ENCODE results near the gene PRDM16. TPM values are rescaled to one million over a fixed set of nuclear protein-coding genes. Genes with fewer than 3 reads are reported as not detected.

The PRDM16 gene
- total RNA-seq, 1 experiment from 2014 or later: 5.3 TPM

GRCh38 chr1:3380469-3380868, 311.5 kb downstream of the PRDM16 start:
- no peaks in the 10 kb centered on the region for H3K27me3 ChIP-seq (replicated peaks; ENCODE audit: control insufficient read depth, insufficient read depth, low read length)
- Mint-ChIP-seq H3K4me3 (ENCODE audit: unreplicated experiment) (no peak overlapping the region), H3K27me3 (ENCODE audit: insufficient read depth, unreplicated experiment) (no peaks in the 10 kb centered on the region), H3K36me3 (ENCODE audit: insufficient read depth, unreplicated experiment) (no peaks in the 10 kb centered on the region), H3K9me3 (ENCODE audit: unreplicated experiment) (no peaks in the 10 kb centered on the region), H3K4me1 (ENCODE audit: low read depth, unreplicated experiment) (no peaks in the 10 kb centered on the region), H3K27ac (ENCODE audit: unreplicated experiment) (no peak overlapping the region)
- ChIA-PET POLR2A (no interaction called here), CTCF (no interaction called here)
- intact Hi-C loops (cut with micrococcal nuclease; ENCODE audit: unreplicated experiment): no loop called here
- H3K9me3 ChIP-seq: no peaks in the 10 kb centered on the region
- BruUV-seq (replicated peaks): no TSS peak
- H3K4me1 ChIP-seq: no peaks in the 10 kb centered on the region
- no peak for DNase-seq
- H3K4me3 ChIP-seq (ENCODE audit: low read depth, low read length): no peak overlapping the region
- no peaks in the 10 kb centered on the region for H3K36me3 ChIP-seq (ENCODE audit: control insufficient read depth, insufficient read depth, low read length)
- no peak for TF ChIP-seq CTCF (IDR thresholded peaks at IDR 0.05; ENCODE audit: insufficient read depth in 1 of 2, low read depth in 1 of 2, low read length in 1 of 2, severe bottlenecking in 1 of 2, unreplicated experiment in 1 of 2)

- intact Hi-C loops (cut with micrococcal nuclease; ENCODE audit: unreplicated experiment): no loop called here
- no peaks in the 10 kb centered on the region for H3K36me3 Mint-ChIP-seq (ENCODE audit: insufficient read depth, unreplicated experiment)
- TF ChIP-seq CTCF (IDR thresholded peaks at IDR 0.05; ENCODE audit: insufficient read depth in 1 of 2, low read depth in 1 of 2, low read length in 1 of 2, severe bottlenecking in 1 of 2, unreplicated experiment in 1 of 2): no peak
- no peaks in the 10 kb centered on the region for H3K4me1 Mint-ChIP-seq (ENCODE audit: low read depth, unreplicated experiment)
- no peak for DNase-seq
- ChIA-PET POLR2A (no interaction called here), CTCF (no interaction called here)
- H3K4me3 Mint-ChIP-seq (ENCODE audit: unreplicated experiment): no peak overlapping the region
- H3K27me3 Mint-ChIP-seq (ENCODE audit: insufficient read depth, unreplicated experiment): no peaks in the 10 kb centered on the region
- no peak overlapping the region for H3K27ac Mint-ChIP-seq (ENCODE audit: unreplicated experiment)
- Histone ChIP-seq H3K27me3 (replicated peaks; ENCODE audit: control insufficient read depth, insufficient read depth, low read length) (no peaks in the 10 kb centered on the region), H3K4me3 (ENCODE audit: low read depth, low read length) (no peak overlapping the region), H3K9me3 (no peaks in the 10 kb centered on the region), H3K4me1 (no peaks in the 10 kb centered on the region), H3K36me3 (ENCODE audit: control insufficient read depth, insufficient read depth, low read length) (no peaks in the 10 kb centered on the region)
- H3K9me3 Mint-ChIP-seq (ENCODE audit: unreplicated experiment): no peaks in the 10 kb centered on the region
- no TSS peak for BruUV-seq (replicated peaks)
Measured at GRCh38 chr1:3381901-3382300, 312.9 kb downstream of the PRDM16 start.

DNA sequence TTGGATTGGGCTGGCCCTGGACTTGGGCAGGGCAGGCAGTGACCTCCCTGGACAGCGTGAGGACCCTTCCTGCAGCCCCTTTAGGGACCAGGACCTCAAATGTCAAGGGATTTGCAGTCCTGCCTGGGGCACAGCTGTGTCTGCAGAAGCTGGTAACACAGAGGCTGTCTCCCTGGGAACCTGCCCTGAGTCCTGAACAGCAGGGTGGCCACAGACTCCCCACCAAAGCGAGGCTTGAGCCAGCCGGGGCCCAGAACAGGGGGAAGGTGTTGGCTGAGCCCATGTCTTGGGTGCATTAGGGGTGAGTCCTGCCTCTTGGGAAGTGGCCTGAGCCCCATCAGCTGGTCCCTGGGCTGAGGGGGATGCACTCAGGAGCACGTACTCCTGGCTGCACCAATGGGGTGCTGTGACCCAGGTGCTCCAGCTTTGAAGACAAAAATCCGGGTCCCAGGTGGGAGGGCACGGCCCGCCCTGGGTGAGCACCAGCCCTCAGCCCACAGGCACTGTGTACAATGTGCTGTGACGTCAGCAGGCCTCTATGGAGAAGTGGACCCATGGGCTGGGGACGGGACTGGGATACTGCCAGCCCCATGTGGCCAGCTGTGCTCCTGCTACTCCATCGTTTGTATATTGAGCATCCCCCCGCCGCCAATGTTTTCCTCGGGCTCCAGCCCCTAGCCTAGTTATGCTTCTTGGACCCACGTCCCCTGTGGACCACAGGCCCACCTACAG, 313.5 kb downstream of the PRDM16 start:
- CTCF ChIA-PET: no interaction called here
- no peaks in the 10 kb centered on the region for H3K36me3 ChIP-seq (ENCODE audit: control insufficient read depth, insufficient read depth, low read length)
- H3K9me3 ChIP-seq: no peaks in the 10 kb centered on the region
- H3K4me3 ChIP-seq (ENCODE audit: low read depth, low read length): no peak overlapping the region
- Mint-ChIP-seq H3K4me3 (ENCODE audit: unreplicated experiment) (no peak overlapping the region), H3K36me3 (ENCODE audit: insufficient read depth, unreplicated experiment) (no peaks in the 10 kb centered on the region), H3K9me3 (ENCODE audit: unreplicated experiment) (no peaks in the 10 kb centered on the region), H3K4me1 (ENCODE audit: low read depth, unreplicated experiment) (no peaks in the 10 kb centered on the region), H3K27ac (ENCODE audit: unreplicated experiment) (no peak overlapping the region), H3K27me3 (ENCODE audit: insufficient read depth, unreplicated experiment) (no peaks in the 10 kb centered on the region)
- no peak for DNase-seq
- H3K27me3 ChIP-seq (replicated peaks; ENCODE audit: control insufficient read depth, insufficient read depth, low read length): no peaks in the 10 kb centered on the region
- BruUV-seq (replicated peaks): no TSS peak
- H3K4me1 ChIP-seq: no peaks in the 10 kb centered on the region
- POLR2A ChIA-PET: no interaction called here
- intact Hi-C loops (cut with micrococcal nuclease; ENCODE audit: unreplicated experiment): no loop called here
- no peak for TF ChIP-seq CTCF (IDR thresholded peaks at IDR 0.05; ENCODE audit: insufficient read depth in 1 of 2, low read depth in 1 of 2, low read length in 1 of 2, severe bottlenecking in 1 of 2, unreplicated experiment in 1 of 2)
